Upper lobe of left lung (tissue), 4 donors: ENCODE measurements around the gene EVPL.

Experiments used
- CTCF ChIP-seq, 6 experiments: fragments of 450-650 bp in 4 of 6; fragments of 200-600 bp in 2 of 6; sonication (generic) in 2 of 6; IDR thresholded peaks; one replicate each; pipeline ENCODE4 v1.5.1; 2016 to 2019; ENCODE audit warnings: antibody characterized with exemption in 6 of 6
- EP300 ChIP-seq, 4 donors: sonication (generic); formaldehyde crosslinking; IDR thresholded peaks; one replicate each; pipeline ENCODE4 v1.5.1; 2017; ENCODE audit warnings: antibody characterized with exemption in 4 of 4, control low read depth in 2 of 4
- POLR2A ChIP-seq, 4 donors: fragments of 450-650 bp; IDR thresholded peaks; one replicate each; pipeline ENCODE4 v1.5.1; 2016 to 2017; ENCODE audit warnings: antibody characterized with exemption in 4 of 4, mild to moderate bottlenecking in 2 of 4

GRCh38 chr17:76005263-76006149 is 21.6 kb downstream of the EVPL start:
- TF ChIP-seq CTCF (IDR thresholded peaks at IDR 0.05), result peak; percentile 71 to 79 (median 76)
- no peak for TF ChIP-seq EP300 (IDR thresholded peaks at IDR 0.05)
- no peak for TF ChIP-seq POLR2A (IDR thresholded peaks at IDR 0.05)
